ENCODE data around the gene CR2.

GRCh38 chr1:207503950-207504349 is 49.8 kb downstream of the CR2 start:
- TF ChIP-seq POLR2AphosphoS5 (IDR thresholded peaks at IDR 0.05) (no peak), EZH2 (IDR thresholded peaks at IDR 0.05; ENCODE audit: borderline replicate concordance, insufficient read depth, low read length, poor library complexity, severe bottlenecking) (no peak), RAD21 (conservative IDR thresholded peaks at IDR 0.05) (no peak)
- TF ChIP-seq, protein P1, sequence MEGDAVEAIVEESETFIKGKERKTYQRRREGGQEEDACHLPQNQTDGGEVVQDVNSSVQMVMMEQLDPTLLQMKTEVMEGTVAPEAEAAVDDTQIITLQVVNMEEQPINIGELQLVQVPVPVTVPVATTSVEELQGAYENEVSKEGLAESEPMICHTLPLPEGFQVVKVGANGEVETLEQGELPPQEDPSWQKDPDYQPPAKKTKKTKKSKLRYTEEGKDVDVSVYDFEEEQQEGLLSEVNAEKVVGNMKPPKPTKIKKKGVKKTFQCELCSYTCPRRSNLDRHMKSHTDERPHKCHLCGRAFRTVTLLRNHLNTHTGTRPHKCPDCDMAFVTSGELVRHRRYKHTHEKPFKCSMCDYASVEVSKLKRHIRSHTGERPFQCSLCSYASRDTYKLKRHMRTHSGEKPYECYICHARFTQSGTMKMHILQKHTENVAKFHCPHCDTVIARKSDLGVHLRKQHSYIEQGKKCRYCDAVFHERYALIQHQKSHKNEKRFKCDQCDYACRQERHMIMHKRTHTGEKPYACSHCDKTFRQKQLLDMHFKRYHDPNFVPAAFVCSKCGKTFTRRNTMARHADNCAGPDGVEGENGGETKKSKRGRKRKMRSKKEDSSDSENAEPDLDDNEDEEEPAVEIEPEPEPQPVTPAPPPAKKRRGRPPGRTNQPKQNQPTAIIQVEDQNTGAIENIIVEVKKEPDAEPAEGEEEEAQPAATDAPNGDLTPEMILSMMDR (IDR thresholded peaks at IDR 0.05; ENCODE audit: poor library complexity, severe bottlenecking) = no peak
- TF ChIP-seq, protein P2, sequence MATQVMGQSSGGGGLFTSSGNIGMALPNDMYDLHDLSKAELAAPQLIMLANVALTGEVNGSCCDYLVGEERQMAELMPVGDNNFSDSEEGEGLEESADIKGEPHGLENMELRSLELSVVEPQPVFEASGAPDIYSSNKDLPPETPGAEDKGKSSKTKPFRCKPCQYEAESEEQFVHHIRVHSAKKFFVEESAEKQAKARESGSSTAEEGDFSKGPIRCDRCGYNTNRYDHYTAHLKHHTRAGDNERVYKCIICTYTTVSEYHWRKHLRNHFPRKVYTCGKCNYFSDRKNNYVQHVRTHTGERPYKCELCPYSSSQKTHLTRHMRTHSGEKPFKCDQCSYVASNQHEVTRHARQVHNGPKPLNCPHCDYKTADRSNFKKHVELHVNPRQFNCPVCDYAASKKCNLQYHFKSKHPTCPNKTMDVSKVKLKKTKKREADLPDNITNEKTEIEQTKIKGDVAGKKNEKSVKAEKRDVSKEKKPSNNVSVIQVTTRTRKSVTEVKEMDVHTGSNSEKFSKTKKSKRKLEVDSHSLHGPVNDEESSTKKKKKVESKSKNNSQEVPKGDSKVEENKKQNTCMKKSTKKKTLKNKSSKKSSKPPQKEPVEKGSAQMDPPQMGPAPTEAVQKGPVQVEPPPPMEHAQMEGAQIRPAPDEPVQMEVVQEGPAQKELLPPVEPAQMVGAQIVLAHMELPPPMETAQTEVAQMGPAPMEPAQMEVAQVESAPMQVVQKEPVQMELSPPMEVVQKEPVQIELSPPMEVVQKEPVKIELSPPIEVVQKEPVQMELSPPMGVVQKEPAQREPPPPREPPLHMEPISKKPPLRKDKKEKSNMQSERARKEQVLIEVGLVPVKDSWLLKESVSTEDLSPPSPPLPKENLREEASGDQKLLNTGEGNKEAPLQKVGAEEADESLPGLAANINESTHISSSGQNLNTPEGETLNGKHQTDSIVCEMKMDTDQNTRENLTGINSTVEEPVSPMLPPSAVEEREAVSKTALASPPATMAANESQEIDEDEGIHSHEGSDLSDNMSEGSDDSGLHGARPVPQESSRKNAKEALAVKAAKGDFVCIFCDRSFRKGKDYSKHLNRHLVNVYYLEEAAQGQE (IDR thresholded peaks at IDR 0.05; ENCODE audit: borderline replicate concordance) = no peak

Measured in neural cell (in vitro differentiated cells).